NCI-H526 (cell line): ENCODE results near the gene UQCC5.
"Not testable (repeated sequence)": the region's sequence is repeated elsewhere in the genome, so short reads cannot be mapped to it uniquely, and the experiment has no call there.

Experiments used
- DNase-seq, 2 experiments: peaks; one replicate each; lab custom pipeline; 2025; lab: John Stamatoyannopoulos, UW

UQCC5 gene

DNA sequence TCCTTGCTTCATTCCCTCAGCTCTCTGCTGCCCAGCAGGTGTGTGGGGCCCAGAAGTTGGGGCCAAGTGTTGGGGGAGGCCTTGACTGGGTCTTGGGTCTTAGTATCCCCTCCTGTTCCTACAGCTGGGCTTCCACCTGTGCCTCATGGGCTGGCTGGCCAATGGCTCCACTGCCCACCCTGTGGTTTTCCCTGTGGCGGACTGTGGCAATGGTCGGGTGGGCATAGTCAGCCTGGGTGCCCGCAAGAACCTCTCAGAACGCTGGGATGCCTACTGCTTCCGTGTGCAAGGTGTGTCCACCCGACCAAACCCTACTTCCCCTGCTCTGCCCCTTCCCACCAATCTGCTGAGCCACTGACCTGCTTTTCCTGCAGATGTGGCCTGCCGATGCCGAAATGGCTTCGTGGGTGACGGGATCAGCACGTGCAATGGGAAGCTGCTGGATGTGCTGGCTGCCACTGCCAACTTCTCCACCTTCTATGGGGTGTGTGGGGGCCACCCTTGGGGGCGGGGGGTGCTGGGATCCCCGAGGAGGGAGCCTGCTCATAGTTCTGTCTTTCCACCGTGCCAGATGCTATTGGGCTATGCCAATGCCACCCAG lies 13.7 kb upstream of the UQCC5 start:
- no peak for DNase-seq

DNA sequence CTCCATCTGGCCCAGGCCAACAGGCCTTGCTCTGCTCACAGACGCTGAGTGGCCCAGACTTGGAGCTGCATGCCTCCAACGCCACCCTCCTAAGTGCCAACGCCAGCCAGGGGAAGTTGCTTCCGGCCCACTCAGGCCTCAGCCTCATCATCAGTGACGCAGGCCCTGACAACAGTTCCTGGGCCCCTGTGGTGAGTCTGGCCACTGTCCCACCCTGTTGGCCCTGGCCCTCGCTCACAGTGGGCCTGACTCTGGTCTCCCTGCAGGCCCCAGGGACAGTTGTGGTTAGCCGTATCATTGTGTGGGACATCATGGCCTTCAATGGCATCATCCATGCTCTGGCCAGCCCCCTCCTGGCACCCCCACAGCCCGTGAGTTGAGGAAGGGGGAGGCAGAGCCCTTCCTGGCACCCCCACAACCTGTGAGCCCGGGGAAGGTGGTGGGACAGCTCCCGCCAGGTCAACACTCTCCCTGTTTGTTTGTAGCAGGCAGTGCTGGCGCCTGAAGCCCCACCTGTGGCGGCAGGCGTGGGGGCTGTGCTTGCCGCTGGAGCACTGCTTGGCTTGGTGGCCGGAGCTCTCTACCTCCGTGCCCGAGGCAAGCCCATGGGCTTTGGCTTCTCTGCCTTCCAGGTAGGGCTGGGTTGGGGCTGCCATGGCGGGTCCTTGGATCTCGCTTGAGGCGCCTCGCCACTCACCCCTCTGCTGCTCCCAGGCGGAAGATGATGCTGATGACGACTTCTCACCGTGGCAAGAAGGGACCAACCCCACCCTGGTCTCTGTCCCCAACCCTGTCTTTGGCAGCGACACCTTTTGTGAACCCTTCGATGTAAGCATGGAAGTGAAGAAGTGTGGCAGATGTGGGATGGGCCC lies 12.8 kb upstream of the UQCC5 start:
- no peak for DNase-seq

DNA sequence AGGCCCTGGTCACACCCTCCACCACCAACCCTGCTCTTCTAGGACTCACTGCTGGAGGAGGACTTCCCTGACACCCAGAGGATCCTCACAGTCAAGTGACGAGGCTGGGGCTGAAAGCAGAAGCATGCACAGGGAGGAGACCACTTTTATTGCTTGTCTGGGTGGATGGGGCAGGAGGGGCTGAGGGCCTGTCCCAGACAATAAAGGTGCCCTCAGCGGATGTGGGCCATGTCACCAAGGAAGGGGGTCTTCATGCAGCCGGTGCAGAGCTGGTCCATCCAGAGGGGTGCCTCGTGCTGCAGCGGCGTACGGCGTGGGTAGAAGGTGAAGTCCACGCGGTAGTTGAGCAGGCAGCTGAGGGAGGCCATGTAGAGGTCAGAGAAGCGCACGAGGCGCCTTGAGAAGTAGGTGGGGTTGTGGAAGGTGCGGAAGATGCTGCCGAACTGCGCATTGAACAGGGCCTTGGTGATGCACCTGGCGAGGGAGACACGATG lies 12.1 kb upstream of the UQCC5 start:
- DNase-seq: no peak

DNA sequence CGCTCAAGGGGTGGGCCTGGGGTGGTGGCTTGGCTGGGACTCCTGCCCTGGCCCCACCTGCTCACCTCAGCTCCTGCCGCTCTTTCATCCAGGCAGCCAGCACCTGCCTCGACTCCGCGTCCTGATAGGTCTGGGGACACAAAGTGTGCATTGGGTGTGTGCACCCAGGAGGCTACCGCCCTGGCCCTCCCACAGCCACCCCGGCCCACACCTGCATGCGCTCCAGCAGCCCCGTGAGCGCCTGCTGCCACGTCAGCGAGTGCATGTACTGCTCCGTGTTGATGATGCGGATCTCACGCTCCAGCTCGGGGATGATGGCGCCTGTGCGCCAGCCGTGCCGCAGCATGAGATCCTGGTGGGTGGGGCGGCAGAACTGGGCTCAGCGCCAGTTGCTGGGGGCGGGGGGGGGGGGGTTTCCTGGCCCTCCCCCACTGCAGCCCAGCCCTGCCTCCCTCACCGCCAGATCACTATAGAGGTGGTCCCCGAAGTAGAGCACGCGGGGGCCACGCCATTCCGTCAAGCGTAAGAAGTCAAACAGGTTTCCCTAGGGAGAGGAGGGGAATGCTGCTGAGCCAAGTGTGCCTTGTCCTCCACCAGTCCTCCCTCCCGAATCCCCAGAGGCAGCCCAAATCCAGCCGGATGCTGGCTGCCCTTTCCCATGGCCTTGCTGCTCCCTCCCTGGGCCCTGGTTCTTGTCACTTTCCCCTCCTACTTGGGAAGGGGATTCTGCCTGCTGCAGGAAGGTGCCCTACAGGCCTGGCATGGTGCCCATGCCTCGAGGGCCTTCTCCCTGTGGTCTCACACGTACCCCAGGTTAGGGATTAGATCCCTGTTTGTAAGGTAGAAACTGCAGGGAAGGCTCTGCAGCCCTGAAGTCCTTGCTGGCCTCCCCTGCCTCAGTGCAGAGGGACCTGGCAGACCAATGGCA lies 11.4 kb upstream of the UQCC5 start:
- DNase-seq: no peak

DNA sequence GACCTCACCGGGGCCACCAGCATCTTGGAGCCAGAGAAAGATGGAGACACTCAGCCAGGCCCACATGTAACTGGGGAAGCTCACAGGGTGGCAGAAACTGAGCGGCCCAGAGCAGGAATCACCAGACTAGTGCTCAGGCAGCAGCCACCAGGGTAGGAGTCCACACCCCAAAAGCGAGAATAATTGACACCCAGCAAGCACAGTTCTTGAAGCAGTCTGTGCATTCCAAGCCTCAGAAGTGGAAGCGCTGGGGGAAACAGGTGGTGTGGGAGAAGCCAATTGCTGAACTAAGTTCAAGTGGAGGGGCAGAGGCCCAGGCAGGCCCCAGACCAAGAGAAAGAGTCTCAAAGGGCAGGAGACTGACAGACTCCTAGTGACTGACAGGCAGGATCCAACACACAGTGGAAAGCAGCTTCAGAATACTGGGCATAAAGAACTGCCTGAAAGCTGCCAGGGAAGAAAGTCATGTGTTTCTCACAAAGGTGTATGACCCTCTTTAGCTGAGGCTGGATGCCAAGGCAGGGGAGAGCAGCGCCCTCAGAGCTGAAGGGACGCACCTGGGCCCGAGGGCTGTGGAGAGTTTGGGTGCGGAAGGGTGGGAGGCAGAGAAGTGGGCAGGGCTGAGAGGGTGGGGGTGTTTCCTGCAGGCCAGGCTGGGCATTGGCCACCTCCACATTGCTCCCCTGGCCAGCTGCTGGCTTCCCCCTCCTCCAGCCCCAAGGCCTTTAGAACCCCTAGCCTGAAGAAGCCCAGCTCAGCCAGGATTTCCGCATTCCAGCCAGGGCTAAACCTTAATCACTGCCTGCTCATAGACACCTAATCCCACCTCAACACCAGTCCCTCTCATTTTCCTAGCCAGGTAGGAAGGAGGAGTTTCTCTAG lies 10.5 kb upstream of the UQCC5 start:
- no peak for DNase-seq

DNA sequence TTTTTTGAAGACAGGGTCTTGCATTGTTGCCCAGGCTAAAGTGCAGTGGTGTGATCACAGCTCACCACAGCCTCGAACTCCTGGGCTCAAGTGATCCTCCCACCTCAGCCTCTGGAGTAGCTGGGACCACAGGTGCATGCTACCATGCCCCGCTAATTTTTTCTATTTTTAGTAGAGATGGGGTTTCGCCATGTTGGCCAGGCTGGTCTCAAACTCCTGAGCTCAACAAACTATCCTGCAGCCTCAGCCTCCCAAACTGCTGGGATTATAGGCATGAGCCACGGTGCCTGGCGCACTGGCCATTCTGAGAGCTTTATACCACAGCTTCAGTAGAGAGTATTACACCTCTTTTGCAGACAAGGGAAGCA lies 9.8 kb upstream of the UQCC5 start:
- DNase-seq: not testable (repeated sequence)

DNA sequence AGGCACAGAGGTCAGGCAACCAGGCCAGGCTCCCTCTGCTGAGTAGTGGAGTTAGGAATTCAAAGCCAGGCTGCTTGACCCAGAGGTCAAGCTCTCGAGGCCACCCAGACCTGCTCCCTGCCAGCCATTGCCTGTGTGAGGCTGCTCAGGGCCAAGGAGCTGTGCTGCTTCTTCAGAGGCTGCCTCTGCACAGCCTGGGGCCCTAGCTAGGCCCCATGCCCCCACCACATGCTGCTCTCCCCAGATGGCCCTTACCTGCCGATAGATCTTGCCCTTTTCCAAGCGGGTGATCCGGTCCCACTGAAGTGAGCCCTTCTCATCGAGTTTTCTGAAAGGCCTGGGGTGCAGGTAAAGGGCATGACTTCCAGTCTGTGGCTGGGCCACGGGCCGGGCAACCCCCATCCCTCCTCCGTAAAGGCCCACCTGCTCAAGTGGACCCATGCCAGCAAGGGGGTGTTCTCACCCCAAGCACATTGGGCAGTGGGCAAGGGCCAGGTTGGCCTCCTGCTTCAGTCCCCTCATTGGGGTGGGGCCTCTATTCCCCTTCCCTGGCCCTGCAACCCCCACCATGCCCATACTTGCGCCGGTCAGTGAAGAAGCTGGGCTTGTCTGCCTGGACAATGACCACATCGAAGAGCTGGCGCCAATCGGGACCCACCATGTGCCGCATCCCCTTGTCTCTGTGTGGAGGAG lies 9.2 kb upstream of the UQCC5 start:
- DNase-seq: no peak

DNA sequence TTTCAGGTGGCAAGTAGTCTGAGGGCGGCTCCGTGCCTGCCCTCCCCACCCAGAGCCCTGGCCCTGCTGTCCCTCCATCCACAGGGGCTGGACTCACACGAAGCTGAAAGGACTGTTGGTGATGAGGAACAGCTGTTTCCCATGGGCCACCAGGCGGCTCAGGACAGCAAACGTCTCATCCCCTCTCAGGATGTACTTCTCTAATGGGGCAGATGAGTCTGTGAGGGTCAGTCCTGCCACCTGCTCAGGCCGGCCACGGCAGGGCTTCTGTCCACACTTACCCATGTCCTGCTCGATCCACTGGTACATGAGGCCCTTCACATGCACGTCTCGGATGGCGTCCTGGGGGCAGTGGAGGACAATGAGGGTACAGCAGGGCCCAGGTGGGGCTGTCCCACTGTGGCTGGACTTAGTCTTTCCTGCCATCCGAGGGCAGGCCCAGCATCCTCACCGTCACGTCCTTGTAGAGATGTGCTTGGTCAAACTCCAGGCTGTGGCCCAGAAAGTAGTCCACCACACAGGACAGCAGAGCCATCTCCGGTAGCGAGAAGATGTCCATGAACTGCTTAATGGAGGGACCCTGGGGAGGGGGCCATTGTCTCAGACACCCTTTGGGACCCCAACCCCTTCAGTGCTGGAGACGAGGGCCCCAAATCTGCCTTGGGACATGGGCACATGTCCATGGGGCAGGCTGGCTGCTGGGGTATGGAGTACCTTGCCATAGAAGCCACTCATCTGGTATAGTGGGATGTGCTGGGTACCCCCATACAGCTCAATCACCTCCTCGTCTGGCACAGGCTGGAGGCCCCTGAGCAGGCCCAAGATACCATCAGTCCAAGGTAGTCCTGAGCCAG lies 8.4 kb upstream of the UQCC5 start:
- no peak for DNase-seq

DNA sequence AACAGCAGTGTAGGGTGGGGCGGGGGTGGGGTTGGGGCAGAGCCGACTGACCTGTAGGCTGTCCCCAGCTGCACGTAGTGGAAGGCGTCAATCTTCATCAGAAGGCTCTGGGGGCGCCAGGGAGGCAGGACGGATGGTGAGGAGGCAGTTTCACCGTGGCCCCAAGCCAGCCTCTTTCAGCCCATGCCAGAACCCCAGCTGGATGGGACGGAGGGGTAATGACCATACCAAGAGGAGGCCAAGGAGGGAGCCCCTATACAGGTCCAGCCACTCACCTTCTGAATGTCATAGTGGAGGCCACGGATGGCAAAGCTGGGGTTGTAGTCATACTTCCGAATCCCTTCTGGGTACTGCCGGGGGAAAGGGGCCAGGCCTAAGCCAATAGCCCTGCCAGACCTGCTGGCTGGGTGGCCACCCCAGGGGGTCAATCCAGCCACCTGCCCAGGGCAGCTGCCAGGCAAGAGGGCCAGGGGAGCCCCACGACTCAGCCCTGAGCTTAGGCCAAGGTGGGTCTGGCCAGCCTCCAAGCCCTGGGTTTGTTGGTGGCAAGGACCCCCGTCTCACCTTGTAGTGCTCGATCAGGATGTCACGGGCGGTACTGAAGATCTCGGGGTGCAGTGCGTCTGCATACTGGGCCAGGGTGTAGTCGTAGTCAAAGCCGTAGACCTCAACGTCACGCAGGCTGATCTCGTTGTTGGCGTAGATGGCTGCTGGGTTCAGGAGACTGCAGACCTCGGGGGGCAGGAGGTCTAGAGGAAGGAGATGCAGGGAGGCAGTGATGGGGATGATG lies 7.6 kb upstream of the UQCC5 start:
- no peak for DNase-seq

DNA sequence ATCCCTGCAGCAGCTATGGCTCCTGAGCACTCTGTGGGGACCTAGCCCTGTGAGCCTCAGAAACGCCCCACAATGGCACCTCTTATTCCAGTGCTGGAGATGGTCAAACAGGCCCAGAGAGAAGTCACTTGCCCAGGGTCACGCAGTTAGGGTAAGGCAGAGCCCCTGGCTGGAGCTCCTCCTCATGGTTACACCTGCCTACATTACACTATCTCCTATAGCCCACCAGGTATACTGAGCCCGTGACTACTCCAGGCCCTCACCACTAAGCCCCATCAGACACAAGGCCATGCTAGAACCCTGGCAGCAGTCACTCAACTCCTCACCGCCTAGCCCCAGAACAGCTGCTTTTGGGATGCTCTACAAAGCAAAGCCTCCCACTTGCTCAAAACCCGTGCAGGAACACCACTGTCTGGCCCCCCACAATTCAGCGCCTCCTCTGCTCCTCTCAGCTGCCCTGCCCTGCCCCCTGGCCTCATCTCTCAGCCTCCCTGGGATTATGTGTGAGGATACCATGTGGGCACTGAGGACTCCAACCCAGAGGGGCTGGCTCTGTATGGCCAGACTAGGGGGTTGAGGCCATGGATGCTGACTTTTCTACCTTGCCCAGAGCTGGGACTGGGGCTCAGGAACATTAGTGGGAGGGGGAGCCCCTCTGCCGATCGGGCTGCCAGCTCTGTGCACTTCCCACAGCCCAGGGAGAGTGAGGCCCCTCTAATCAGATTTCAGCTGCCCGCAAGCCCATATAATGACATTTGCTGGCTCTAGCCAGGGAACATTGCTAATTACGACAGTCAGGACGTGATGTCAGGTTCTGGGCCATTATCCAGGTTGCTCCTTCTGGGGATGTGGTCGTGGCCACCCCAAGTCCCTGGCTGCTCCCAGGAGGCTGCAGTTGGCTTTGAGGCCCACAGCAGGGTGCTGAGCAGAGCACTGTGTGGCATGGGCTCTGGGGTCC lies 6.8 kb upstream of the UQCC5 start:
- no peak for DNase-seq

DNA sequence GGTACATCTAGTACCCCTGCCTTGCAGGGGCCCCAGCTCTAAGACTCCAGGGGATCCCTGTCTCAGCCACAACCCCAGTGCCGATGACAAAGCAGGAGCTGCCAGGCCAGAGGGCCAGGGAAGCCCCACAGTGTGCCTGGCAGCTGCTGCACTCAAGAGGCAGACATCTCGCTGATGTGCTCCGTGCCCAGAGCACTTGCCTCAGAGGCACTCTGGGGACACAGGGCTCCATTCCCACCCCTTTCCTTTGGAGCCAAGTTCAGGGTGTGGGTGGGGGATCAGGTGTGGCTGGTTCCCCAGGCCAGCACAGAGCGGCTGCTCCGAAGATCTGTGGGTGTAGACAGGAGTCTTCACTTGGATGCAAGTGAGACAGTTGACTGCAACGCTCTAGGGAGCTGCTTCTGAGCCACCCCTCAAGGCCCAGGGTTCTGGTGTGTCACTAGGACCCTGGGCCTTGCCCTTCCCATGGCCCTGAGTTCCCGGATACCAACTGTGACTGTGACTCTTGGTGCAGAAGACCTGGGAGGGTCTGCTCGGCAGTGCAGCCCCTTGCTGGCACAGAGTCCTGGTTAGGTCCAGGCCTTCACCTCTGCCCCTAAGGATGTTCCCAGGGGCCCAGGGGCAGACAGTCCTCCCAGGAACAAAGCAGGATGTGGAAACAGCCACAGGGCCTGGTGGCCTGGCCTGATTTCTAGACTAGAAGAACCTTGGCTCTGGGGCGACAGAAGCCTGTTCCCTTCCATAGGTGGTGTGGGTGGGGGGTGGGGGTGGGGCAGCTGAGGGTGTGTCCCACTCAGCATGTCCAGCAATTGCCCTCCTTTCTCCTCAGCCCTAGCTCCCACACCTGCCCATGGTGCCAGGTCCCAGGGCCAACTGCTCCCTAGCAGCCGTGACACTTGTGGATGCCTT lies 5.2 kb upstream of the UQCC5 start:
- DNase-seq: no peak

DNA sequence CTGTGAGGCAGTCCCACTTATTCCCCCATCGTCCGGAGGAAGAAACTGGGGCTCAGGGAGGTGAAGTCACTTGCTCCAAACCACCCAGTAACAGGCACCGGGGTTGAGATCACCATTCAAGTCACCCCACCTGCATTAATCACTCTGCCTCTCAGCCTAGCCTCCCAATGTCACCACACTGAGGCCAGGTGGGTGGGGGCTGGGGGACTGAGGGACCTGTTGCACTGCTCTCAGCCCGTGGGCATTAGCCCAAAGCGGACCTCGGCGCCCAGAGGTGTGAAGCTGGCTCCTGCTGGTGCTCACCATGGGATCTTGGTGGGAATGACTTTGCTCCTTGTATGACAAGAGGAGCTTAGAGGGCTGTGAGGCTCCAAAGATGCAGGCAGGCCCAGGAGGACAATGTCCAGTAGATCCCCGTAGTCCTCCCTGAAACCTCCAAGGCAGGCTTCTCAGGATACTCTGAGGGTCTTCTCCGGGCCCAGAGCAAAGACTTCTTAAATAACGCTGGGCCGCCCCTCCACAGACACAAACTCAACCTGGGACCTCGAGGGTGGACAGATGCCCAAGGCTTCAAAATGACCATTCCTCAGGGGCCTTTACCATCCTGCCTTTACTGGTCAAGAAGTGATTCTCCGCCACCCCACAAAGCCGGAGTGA lies 4.4 kb upstream of the UQCC5 start:
- DNase-seq: no peak

DNA sequence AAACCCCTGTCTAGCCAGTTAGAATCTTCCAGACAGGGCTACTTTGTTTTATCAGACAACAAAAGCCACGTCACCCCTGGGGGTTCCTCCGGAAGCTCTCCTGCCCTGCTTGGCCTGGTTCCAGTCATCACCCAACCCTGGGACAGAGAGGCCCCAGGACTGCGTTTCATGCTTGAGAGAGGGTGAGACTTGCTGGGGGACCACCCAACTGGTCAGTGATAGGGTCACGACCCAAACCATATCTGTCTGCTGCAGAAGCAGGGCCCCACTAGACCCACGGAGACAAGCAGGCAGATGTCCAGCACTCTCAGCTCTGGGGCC lies 3.9 kb upstream of the UQCC5 start:
- DNase-seq: no peak

DNA sequence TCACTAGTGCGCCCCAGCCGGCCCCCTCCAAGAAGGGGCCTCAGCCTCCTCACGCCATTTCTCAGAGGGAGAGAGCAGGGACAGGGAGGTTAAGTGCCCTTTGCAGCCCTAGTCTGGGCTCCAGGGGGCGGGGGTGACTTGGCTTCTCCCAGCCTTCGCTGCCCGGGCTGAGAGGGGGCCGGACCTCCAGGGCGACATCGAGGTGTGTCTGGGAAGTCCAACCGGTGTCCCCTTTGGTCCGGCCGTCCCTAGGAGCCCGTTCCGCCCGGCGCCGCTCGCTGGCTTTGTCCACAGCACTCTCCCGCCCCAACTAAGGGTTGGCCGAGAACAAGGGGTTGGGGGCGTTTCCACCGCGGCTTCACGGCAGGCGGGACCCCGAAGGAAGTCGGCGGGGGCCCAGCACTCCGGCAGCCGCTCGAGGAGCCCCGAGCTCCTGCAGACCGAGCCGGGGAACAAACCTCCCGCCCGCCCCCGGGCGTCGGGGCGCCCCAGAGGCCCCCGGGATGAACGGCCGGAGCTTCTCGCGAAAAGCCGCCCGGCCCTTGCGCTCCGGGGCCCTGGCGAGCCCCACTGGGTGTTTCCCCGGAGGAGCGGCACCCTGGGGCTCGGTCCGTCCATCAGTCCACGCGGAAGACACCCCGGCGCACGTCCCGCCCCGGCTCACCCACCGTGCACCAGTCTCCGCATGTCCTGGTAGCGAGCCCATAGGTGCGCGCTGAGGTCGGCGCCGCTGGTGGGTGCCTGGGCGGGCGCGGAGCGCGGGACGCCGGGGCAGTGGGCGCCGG lies 3.4 kb upstream of the UQCC5 start:
- DNase-seq: peak in 1 of 2 experiments; percentile 61

DNA sequence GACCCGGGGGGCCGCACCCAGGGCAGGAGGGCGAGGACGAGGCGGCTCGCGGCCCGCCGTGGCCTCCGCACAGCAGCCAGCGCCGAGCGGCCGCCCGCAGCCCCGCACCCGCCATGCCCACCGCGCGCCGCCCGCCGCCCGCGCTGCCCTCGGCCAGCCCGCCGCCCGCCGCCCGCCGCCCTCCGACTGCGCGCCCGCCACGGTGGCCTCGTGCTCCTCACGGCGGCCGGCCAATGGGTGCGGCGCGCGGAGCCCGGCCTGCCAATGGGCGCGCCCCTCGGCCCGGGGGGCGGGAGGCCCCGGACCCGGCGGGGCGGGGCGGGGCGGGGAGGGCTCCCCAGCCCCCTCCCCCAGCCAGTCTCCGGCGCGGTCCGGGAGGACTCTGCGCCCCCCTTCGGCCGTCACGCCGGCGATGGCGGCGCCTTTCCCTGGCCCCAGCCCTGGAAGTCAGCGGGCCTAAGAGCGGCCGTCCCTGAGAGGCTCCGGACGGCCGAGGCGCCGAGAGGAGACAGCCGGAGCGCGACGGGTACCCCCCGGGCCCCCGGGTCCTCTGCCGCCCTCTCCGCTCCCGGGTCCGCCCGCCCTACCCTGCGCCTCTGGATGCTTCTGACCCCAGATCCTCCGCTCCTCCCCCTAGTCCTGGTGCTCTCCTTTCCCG lies 2.7 kb upstream of the UQCC5 start, which contains the start of gene NT5DC2:
TSS of gene NT5DC2 (minus strand) at position 235 of the 658 bp plus-strand sequence. CDS start at position 115, 120 bp downstream.
- peak; percentile 30 to 96 for DNase-seq
